Measurements from ENCODE around the gene PRDM15. TPM values are rescaled to one million over a fixed set of nuclear protein-coding genes. Genes with fewer than 3 reads are reported as not detected.

Gene PRDM15
- total RNA-seq, 1 donor from 2014 or later: 10.2 TPM

DNA sequence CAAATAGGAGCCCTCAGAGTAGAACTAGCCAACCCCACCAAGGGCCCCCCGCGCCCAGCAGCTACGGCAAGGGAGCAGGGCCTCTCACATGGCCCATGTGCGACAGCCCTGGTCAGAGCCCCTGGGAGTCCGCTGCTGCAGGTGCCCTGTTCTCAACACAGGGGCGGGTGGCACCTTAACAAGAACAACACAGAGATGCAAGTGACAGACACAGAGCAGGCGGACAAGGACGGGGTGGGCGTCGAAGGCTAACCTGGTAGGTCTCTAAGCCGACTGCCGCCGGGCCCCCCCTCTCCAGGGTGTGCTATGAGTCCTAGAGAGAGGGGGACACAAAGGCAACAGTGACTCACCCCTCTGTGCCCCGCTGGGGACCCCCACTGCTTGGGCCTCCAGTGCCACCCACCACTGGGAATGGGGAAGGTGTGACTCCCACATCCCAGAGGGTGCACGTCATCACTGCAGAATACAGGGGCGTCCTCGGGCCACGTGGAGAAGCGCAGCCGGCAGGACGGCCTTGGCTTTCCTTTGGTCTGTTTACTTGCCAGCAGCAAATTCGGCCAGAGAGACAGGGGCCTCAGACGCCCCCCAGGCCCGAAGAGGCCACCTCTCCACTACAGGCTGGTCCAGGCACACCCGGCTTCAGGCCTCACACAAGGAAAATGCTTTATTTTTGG is 44.8 kb downstream of the PRDM15 start:
- TF ChIP-seq, protein P1, sequence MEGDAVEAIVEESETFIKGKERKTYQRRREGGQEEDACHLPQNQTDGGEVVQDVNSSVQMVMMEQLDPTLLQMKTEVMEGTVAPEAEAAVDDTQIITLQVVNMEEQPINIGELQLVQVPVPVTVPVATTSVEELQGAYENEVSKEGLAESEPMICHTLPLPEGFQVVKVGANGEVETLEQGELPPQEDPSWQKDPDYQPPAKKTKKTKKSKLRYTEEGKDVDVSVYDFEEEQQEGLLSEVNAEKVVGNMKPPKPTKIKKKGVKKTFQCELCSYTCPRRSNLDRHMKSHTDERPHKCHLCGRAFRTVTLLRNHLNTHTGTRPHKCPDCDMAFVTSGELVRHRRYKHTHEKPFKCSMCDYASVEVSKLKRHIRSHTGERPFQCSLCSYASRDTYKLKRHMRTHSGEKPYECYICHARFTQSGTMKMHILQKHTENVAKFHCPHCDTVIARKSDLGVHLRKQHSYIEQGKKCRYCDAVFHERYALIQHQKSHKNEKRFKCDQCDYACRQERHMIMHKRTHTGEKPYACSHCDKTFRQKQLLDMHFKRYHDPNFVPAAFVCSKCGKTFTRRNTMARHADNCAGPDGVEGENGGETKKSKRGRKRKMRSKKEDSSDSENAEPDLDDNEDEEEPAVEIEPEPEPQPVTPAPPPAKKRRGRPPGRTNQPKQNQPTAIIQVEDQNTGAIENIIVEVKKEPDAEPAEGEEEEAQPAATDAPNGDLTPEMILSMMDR (IDR thresholded peaks at IDR 0.05; ENCODE audit: partially characterized antibody, unreplicated experiment): no peak

DNA sequence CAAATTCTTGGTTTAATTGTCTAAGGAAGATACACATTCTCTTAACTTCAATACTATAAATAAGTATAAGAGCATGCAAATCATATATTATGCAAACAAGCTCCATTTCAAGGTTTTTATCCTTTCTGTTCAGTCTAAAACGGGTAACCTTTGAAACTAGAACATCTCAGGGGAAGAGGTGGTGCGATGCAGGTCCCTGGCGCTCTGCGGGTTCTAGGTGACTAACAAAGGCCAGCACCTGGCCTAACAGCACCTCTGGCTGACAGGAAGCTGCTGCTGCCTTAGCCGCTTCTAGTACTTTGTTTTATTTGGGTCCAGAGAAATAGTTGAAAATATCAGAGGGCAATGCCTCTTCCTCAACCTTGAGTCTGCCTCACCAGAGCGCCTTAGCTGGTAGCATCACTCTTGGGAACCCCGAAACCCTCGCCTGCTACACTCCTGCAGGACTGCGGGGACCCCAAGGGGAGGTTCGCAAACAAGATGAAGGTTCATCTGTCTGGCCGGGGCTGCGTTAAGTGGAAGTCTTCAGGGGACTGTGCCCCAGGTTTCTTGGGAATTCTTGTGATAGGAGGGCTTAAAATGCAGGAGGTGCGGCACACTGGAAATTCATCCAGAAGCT is 45.5 kb downstream of the PRDM15 start:
- H3K4me1 Mint-ChIP-seq (ENCODE audit: low read depth, unreplicated experiment): peaks cover 5% of the 10 kb centered on the region
- H3K9me3 Mint-ChIP-seq (ENCODE audit: unreplicated experiment): peaks cover 2% of the 10 kb centered on the region
- no peak overlapping the region for H3K27ac Mint-ChIP-seq (ENCODE audit: unreplicated experiment)
- peaks cover 7% of the 10 kb centered on the region for H3K36me3 Mint-ChIP-seq (ENCODE audit: unreplicated experiment)
- peaks cover 3% of the 10 kb centered on the region for H3K27me3 Mint-ChIP-seq (ENCODE audit: unreplicated experiment)
- DNase-seq: no peak
- TF ChIP-seq, protein P1 (IDR thresholded peaks at IDR 0.05; ENCODE audit: partially characterized antibody, unreplicated experiment): no peak
- no peak overlapping the region for H3K4me3 Mint-ChIP-seq (ENCODE audit: unreplicated experiment)

More for the DNA sequence above, 44.8 kb downstream of the PRDM15 start:
- H3K27ac Mint-ChIP-seq (ENCODE audit: unreplicated experiment): no peak overlapping the region
- H3K4me3 Mint-ChIP-seq (ENCODE audit: unreplicated experiment): no peak overlapping the region
- peaks cover 3% of the 10 kb centered on the region for H3K27me3 Mint-ChIP-seq (ENCODE audit: unreplicated experiment)
- DNase-seq: no peak
- H3K36me3 Mint-ChIP-seq (ENCODE audit: unreplicated experiment): peaks cover 7% of the 10 kb centered on the region
- H3K9me3 Mint-ChIP-seq (ENCODE audit: unreplicated experiment): peaks cover 2% of the 10 kb centered on the region
- peaks cover 5% of the 10 kb centered on the region for H3K4me1 Mint-ChIP-seq (ENCODE audit: low read depth, unreplicated experiment)

DNA sequence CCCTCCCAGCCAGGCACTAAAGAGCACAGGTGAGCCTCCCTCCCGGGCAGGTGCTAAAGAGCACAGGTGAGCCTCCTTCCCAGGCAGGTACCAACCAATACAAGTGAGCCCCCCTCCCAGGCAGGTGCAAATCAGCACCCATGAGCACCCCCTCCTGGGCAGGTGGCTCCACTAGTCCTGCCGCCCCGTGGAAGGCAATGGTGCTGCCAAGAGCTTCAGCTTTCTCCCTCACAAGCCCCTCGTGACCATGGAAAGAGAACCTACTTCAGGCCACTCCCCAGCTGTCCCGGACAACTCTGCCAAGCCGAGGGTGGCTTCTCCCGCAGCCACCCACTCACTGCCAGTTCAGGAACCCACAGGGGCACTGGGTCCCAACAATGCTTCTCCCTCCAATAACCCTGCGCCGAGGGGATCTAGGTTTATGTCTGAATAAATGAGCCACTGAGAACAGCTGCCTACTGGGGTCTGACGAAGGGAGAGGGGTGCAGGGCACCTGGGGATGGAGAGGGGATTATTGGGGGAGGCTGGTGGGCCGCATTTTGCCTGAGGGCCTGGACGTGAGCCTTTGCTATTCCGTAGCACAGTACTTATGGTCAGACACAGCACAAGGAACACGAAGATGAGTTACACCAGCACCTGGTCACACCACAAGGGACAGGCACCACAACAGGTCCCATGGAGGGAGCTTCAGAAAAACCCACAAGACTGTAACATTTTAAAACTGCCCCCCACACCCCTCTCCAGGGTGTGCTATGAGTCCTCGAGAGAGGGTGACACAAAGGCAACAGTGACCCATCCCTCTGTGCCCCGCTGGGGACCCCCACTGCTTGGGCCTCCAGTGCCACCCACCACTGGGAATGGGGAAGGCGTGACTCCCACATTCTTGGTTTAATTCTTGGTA is 46.3 kb downstream of the PRDM15 start:
- Mint-ChIP-seq H3K27ac (ENCODE audit: unreplicated experiment) (no peak overlapping the region), H3K36me3 (ENCODE audit: unreplicated experiment) (peaks cover 7% of the 10 kb centered on the region), H3K9me3 (ENCODE audit: unreplicated experiment) (peaks cover 2% of the 10 kb centered on the region), H3K4me1 (ENCODE audit: low read depth, unreplicated experiment) (peaks cover 4% of the 10 kb centered on the region), H3K27me3 (ENCODE audit: unreplicated experiment) (peaks cover 3% of the 10 kb centered on the region), H3K4me3 (ENCODE audit: unreplicated experiment) (no peak overlapping the region)
- TF ChIP-seq, protein P1 (IDR thresholded peaks at IDR 0.05; ENCODE audit: partially characterized antibody, unreplicated experiment): no peak
- no peak for DNase-seq

DNA sequence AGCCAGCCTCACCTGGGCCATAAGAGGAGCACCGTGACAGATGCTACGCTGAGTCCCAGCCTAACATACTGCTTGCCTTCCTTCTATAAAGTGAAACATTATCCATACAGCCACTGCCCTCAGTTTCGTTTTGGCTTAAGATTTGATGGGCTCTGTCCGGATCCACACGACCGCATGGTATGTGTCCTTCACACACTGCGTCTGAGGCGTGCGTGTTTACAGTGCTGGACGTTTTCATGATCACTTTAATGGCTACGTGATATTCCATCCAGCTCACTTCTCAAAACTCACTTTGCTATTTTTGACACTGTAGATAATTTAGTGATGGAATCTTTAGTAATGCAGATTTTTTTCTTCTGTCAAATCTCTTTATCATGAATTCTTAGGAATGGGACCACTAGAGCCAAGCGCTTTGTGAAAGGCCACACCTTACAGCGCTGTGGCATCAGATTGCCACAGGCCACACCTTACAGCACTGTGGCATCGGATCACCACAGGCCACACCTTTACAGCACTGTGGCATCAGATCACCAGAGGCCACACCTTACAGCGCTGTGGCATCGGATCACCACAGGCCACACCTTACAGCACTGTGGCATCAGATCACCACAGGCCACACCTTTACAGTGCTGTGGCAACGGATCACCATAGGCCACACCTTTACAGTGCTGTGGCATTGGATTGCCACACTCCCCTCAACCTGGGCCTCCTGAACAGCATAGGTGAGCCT is 47.1 kb downstream of the PRDM15 start:
- peaks cover 3% of the 10 kb centered on the region for H3K4me1 Mint-ChIP-seq (ENCODE audit: low read depth, unreplicated experiment)
- H3K4me3 Mint-ChIP-seq (ENCODE audit: unreplicated experiment): no peak overlapping the region
- peaks cover 2% of the 10 kb centered on the region for H3K9me3 Mint-ChIP-seq (ENCODE audit: unreplicated experiment)
- DNase-seq: no peak
- H3K27ac Mint-ChIP-seq (ENCODE audit: unreplicated experiment): no peak overlapping the region
- TF ChIP-seq, protein P1 (IDR thresholded peaks at IDR 0.05; ENCODE audit: partially characterized antibody, unreplicated experiment): no peak
- peaks cover 3% of the 10 kb centered on the region for H3K27me3 Mint-ChIP-seq (ENCODE audit: unreplicated experiment)
- peaks cover 5% of the 10 kb centered on the region for H3K36me3 Mint-ChIP-seq (ENCODE audit: unreplicated experiment)
